Activated CD4-positive, alpha-beta memory T cell treated with anti-CD3 and anti-CD28 coated beads, Interleukin-2, amount 10 ng/mL, durations not matched to agents 7 days and 5 days (primary cell): ENCODE results near the gene XPO4. TPM values are rescaled to one million over a fixed set of nuclear protein-coding genes. Genes with fewer than 3 reads are reported as not detected.
"Not testable (repeated sequence)": the region's sequence is repeated elsewhere in the genome, so short reads cannot be mapped to it uniquely, and the experiment has no call there.

Source experiments
- CTCF ChIA-PET: fragments of 350-600 bp; sonication (Branson Sonifier 250); formaldehyde crosslinking; loops from one replicate; lab custom pipeline; 2021; ENCODE audit warnings: antibody characterized with exemption, inconsistent platforms; lab: Charles Lee
- POLR2A ChIA-PET: fragments of 350-600 bp; sonication (Branson Sonifier 250); formaldehyde crosslinking; loops from one replicate; lab custom pipeline; 2021; ENCODE audit warnings: antibody characterized with exemption; lab: Charles Lee
- DNase-seq: peaks from one replicate; pipeline ENCODE4 v3.0.0-alpha.2; 2020
- H3K27ac Mint-ChIP-seq: one replicate; pipeline ENCODE4 v1.8.0; 2021; ENCODE audit warnings: mild to moderate bottlenecking, mixed read lengths
- H3K27me3 Mint-ChIP-seq: one replicate; pipeline ENCODE4 v1.8.0; 2021; ENCODE audit warnings: mixed read lengths
- H3K36me3 Mint-ChIP-seq: one replicate; pipeline ENCODE4 v1.8.0; 2021; ENCODE audit warnings: low read depth, mixed read lengths
- H3K4me1 Mint-ChIP-seq: one replicate; pipeline ENCODE4 v1.8.0; 2021; ENCODE audit warnings: mixed read lengths
- H3K4me3 Mint-ChIP-seq: one replicate; pipeline ENCODE4 v1.8.0; 2021; ENCODE audit warnings: mild to moderate bottlenecking, mixed read lengths
- H3K9me3 Mint-ChIP-seq: one replicate; pipeline ENCODE4 v1.8.0; 2021; ENCODE audit warnings: mixed read lengths
- total RNA-seq, 2 experiments: library from RNA; stranded (reverse); gene quantifications; one replicate each; pipeline ENCODE4 v1.2.3, GENCODE V29; 2021

The XPO4 gene
- total RNA-seq, 2 experiments from 2014 or later: 16.4 to 16.8 TPM

DNA sequence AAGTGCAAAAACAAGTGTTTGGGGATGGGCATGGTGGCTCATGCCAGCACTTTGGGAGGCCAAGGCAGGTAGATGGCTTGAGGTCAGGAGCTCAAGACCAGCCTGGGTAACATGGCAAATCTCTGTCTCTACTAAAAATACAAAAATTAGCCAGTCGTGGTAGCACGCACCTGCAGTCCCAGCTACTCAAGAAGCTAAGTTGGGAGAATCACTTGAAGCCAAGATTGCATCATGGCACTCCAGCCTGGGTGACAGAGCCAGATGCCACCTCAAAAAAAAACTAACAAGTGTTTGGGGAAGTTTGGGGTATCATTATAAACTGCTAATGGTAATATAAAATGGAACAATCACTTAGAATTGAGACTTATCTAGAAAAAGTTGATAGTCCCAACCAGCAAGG, 24.6 kb downstream of the XPO4 start:
- no peak for DNase-seq
- Mint-ChIP-seq H3K4me1 (peaks cover 10% of the 10 kb centered on the region), H3K9me3 (peaks cover 4% of the 10 kb centered on the region), H3K27me3 (no peaks in the 10 kb centered on the region), H3K36me3 (peaks cover 20% of the 10 kb centered on the region), H3K27ac (no peak overlapping the region), H3K4me3 (no peak overlapping the region)
- POLR2A ChIA-PET: no interaction called here
- CTCF ChIA-PET: no interaction called here

DNA sequence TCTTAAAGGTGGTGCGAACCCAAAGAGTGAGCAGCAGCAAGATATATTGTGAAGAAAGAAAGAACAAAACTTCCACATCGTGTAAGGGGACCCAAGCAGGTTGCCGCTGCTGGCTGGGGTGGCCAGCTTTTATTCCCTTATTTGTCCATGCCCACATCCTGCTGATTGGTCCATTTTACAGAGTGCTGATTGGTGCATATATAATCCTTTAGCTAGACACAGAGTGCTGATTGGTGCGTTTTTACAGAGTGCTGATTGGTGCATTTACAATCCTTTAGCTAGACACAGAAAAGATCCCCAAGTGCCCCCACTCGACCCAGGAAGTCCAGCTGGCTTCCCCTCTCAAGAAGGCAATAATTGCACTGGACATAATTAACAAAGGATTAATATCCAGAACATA, 25.7 kb downstream of the XPO4 start:
- POLR2A ChIA-PET, H3K27me3 Mint-ChIP-seq, H3K27ac Mint-ChIP-seq, DNase-seq, CTCF ChIA-PET, H3K9me3 Mint-ChIP-seq, H3K4me3 Mint-ChIP-seq, H3K4me1 Mint-ChIP-seq: not testable (repeated sequence)
- H3K36me3 Mint-ChIP-seq: peaks cover 20% of the 10 kb centered on the region

DNA sequence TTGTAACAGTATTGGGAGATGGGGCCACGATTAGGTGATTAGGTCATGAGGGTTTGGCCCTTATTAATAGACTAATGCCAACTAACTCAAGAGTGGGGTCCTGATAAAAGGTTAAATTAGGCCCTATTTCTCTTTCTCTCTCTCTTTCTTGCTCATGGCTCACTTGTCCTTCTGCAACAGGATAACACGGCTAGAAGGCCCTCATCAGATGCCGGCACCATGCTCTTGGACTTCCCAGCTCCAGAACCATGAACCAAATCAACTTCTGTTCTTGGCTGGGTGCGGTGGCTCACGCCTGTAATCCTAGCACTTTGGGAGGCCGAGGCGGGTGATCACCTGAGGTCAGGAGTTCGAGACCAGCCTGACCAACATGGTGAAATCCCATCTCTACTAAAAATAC, 28.1 kb downstream of the XPO4 start:
- not testable (repeated sequence) for H3K4me1 Mint-ChIP-seq, H3K9me3 Mint-ChIP-seq, H3K27me3 Mint-ChIP-seq, DNase-seq, H3K4me3 Mint-ChIP-seq, H3K27ac Mint-ChIP-seq
- peaks cover 13% of the 10 kb centered on the region for H3K36me3 Mint-ChIP-seq
- CTCF ChIA-PET: interaction anchor here (0.9 kb wide), 1 partner anchor 17 kb away, joined by 3 read pairs; no protein-coding TSS in a partner anchor
- POLR2A ChIA-PET: interaction anchor here (1.0 kb wide), 2 partner anchors 20 to 28 kb away, joined by 3 read pairs; partner anchors contain the start of gene XPO4

DNA sequence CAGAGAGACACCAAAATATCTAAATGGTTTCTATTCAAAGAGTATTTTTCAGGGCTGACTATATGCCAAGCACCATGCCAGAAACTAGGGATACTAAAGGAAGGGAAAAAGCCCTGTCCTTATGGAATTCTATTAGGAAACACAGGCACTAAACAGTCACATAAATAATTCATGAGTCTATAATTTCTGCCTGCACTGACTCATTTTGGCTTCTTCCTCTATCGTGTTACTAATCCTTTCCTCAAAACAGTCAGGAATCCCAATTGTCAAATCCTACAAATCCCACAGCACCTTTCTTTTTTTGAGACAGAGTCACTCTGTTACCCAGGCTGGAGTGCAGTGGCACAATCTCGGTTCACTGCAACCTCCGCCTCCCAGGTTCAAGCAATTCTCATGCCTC, 29.2 kb downstream of the XPO4 start:
- H3K27me3 Mint-ChIP-seq: no peaks in the 10 kb centered on the region
- H3K4me3 Mint-ChIP-seq: no peak overlapping the region
- peaks cover 8% of the 10 kb centered on the region for H3K36me3 Mint-ChIP-seq
- ChIA-PET POLR2A (no interaction called here), CTCF (no interaction called here)
- H3K9me3 Mint-ChIP-seq: peaks cover 4% of the 10 kb centered on the region
- H3K27ac Mint-ChIP-seq: no peak overlapping the region
- peaks cover 10% of the 10 kb centered on the region for H3K4me1 Mint-ChIP-seq
- DNase-seq: no peak

DNA sequence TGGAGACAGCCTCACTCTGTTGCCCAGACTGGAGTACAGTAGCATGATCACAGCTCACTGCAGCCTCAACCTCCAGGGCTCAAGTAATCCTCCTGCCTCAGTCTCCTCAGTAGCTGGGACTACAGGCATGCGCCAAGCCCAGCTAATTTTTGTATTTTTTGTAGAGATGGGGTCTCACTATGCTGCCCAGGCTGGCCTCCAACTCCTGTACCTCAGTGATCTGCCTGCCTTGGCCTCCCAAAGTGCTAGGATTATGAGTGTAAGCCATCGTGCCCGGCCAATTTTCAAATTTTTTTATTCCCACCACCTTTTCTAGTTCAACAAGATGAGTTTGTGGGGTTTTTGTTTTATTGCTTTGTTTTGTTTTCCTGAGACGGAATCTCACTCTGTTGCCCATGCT, 31.7 kb downstream of the XPO4 start:
- Mint-ChIP-seq H3K4me3 (no peak overlapping the region), H3K9me3 (no peaks in the 10 kb centered on the region), H3K4me1 (peaks cover 2% of the 10 kb centered on the region), H3K36me3 (peaks cover 2% of the 10 kb centered on the region), H3K27ac (no peak overlapping the region), H3K27me3 (no peaks in the 10 kb centered on the region)
- ChIA-PET CTCF (no interaction called here), POLR2A (no interaction called here)
- no peak for DNase-seq

DNA sequence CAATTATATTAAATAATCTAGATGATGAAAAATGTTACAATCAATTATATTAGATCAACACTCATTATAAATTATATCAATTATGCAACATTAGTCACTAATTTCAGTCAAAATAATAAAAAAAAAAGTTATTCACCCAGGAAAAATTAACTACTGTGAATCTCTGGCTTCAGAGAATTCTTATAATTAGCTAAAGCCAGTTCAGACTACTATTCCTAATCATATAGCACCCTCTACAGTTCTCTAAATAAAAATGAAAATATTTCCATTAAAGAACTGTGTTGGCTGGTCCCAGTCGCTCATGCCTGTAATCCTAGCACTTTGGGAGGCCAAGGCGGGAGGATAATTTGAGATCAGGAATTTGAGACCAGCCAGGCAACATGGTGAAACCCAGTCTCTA, 33.0 kb downstream of the XPO4 start:
- Mint-ChIP-seq H3K27ac (no peak overlapping the region), H3K27me3 (no peaks in the 10 kb centered on the region), H3K36me3 (peaks cover 2% of the 10 kb centered on the region), H3K9me3 (no peaks in the 10 kb centered on the region), H3K4me3 (no peak overlapping the region), H3K4me1 (peaks cover 2% of the 10 kb centered on the region)
- CTCF ChIA-PET: interaction anchor here (0.9 to 1.2 kb wide), 2 partner anchors 147 to 158 kb away, joined by 3 to 5 read pairs; no protein-coding TSS in a partner anchor
- DNase-seq: no peak
- POLR2A ChIA-PET: no interaction called here

DNA sequence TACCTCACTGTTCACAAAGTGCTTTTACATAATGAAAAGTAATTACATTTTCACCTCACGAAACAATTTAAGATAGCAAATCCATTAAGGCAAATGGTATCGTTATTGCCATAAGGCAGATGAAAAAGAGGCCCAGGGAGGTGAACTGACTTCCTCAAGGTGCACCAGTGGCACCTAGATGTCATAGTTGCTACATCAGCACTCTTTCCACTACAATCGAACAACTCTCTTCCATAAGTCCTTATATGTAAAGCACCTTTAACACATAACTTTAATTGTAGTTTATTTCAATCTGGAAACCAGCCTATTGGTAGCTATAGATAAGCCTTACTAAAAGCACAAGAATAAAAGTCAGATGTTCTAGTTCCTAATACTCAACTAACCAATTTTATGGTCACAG, 35.1 kb downstream of the XPO4 start:
- Mint-ChIP-seq H3K4me3 (no peak overlapping the region), H3K9me3 (no peaks in the 10 kb centered on the region), H3K36me3 (peaks cover 6% of the 10 kb centered on the region), H3K4me1 (peaks cover 5% of the 10 kb centered on the region), H3K27ac (no peak overlapping the region), H3K27me3 (no peaks in the 10 kb centered on the region)
- ChIA-PET CTCF (interaction anchor here (0.6 kb wide), 1 partner anchor 1906 kb away, joined by 4 read pairs; no protein-coding TSS in a partner anchor), POLR2A (interaction anchor here (1.4 to 1.7 kb wide), 2 partner anchors 35 to 310 kb away, joined by 3 read pairs; partner anchors contain the start of genes MRPL57 and XPO4)
- no peak for DNase-seq

DNA sequence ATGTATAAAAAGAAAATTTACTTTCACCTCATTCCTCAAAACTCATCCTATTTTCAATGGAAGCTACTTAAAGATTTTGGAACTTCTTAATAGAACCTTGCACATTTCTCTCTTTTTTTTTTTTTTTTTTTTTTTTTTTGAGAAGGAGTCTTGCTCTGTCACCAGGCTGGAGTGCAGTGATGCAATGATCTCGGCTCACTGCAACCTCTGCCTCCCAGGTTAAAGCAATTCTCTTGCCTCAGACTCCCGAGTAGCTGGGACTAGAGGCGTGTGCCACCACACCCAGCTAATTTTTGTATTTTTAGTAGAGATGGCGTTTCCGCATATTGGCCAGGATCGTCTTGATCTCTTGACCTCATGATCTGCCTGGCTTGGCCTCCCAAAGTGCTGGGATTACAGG, 40.9 kb downstream of the XPO4 start:
- H3K4me3 Mint-ChIP-seq, H3K4me1 Mint-ChIP-seq, H3K27me3 Mint-ChIP-seq, H3K27ac Mint-ChIP-seq, H3K9me3 Mint-ChIP-seq, DNase-seq: not testable (repeated sequence)
- ChIA-PET CTCF (interaction anchor here (1.1 to 1.8 kb wide), 2 partner anchors 9 to 33 kb away, joined by 6 to 8 read pairs; no protein-coding TSS in a partner anchor), POLR2A (interaction anchor here (2.3 kb wide), 1 partner anchor 41 kb away, joined by 8 read pairs; the partner anchor contains the start of gene XPO4)
- peaks cover 17% of the 10 kb centered on the region for H3K36me3 Mint-ChIP-seq

DNA sequence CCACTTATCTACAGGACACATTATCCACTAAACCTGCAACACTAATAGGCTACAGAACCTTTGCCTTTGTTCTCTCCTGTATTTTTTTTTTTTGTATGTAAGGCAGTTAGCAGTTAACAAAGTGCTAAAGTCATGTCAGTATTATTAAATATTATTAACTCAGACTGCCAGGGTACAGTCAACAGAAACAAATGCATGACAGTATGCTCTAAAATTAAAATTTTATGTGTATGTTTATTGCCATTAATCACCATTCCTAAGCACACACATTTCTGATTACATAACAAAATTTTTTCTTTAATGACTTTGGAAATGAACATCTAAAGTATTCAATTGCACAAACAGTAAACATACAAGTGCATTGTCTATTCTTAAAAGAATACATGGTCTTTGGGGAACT, 41.7 kb downstream of the XPO4 start:
- H3K27ac Mint-ChIP-seq: peak overlapping the region; percentile 7
- ChIA-PET POLR2A (no interaction called here), CTCF (no interaction called here)
- DNase-seq: no peak
- H3K9me3 Mint-ChIP-seq: no peaks in the 10 kb centered on the region
- peaks cover 14% of the 10 kb centered on the region for H3K36me3 Mint-ChIP-seq
- no peak overlapping the region for H3K4me3 Mint-ChIP-seq
- H3K4me1 Mint-ChIP-seq: peaks cover 2% of the 10 kb centered on the region
- no peaks in the 10 kb centered on the region for H3K27me3 Mint-ChIP-seq

DNA sequence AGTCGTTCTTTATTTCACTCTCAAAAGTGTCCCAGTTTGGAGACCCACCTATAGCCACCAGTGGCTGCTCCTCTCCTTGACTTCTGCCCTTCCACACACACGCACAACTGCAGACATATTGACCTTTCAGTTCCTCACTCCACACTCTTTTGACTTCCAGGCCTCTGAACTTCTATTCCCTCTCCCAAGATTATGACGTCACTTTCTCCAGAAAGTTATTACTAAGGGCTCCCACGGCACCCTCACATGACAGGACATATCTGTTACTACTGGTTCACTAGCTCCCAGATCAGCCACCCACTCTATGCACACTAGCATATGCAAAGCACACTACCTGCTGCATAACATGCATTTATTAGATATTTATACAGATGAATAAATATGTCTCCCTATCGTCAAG, 45.9 kb downstream of the XPO4 start:
- ChIA-PET POLR2A (no interaction called here), CTCF (interaction anchor here (1.3 kb wide), 1 partner anchor 9 kb away, joined by 3 read pairs; no protein-coding TSS in a partner anchor)
- H3K4me3 Mint-ChIP-seq: no peak overlapping the region
- no peaks in the 10 kb centered on the region for H3K27me3 Mint-ChIP-seq
- no peaks in the 10 kb centered on the region for H3K9me3 Mint-ChIP-seq
- no peak for DNase-seq
- no peak overlapping the region for H3K27ac Mint-ChIP-seq
- H3K36me3 Mint-ChIP-seq: peaks cover 11% of the 10 kb centered on the region
- no peaks in the 10 kb centered on the region for H3K4me1 Mint-ChIP-seq

DNA sequence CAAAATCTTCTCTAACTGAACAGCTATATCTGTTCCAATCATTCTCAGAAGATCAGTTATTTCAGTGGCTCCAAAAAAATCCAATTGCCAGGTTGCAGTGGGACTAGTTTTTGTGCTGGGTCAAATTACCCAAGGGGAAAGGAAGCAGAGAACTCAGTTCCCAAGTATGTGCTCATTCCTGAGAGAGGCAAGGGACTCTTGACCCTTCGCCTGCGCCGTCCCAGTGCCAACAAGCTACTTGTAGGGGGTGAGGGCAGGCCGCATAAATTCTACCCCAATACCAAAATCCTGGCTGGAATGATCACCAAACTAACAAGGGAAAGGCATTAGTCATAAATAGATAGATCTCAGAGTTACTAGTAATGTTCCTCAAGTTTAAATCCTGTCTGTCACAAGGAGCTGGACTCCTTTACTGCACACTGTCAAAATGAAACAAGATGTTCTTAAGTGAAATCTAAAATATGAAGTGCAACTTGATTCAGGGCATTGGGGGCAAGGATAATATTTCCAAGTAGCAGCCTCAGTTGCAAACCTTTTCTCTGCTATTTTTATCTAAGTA, 50.6 kb downstream of the XPO4 start:
- no peaks in the 10 kb centered on the region for H3K27me3 Mint-ChIP-seq
- H3K36me3 Mint-ChIP-seq: peaks cover 10% of the 10 kb centered on the region
- no peaks in the 10 kb centered on the region for H3K4me1 Mint-ChIP-seq
- DNase-seq: no peak
- no peak overlapping the region for H3K27ac Mint-ChIP-seq
- POLR2A ChIA-PET: interaction anchor here (1.2 kb wide), 1 partner anchor 79 kb away, joined by 3 read pairs; the partner anchor contains the start of gene EEF1AKMT1
- CTCF ChIA-PET: interaction anchor here (1.1 kb wide), 1 partner anchor 33 kb away, joined by 3 read pairs; no protein-coding TSS in a partner anchor
- no peaks in the 10 kb centered on the region for H3K9me3 Mint-ChIP-seq
- H3K4me3 Mint-ChIP-seq: no peak overlapping the region

DNA sequence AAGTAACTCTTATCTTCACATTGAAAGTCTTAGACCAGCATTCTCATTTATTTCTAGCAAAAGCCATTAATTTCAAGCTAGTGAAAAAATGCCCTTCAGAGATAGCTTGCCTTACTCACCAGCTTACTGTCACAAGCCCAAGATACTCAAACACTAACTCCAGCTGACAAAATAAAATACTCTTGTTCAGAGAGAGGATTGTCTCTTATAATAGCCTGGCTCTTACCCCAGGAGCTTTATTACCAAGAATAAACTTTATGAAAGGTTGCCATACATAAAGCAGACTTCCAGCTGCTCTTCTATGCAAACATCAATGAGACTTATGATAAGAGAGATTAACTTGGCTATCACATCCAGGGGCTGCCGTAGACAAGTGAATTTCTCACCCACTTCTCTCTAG, 53.6 kb downstream of the XPO4 start:
- no peaks in the 10 kb centered on the region for H3K27me3 Mint-ChIP-seq
- H3K4me1 Mint-ChIP-seq: no peaks in the 10 kb centered on the region
- H3K36me3 Mint-ChIP-seq: peaks cover 6% of the 10 kb centered on the region
- ChIA-PET CTCF (interaction anchor here (1.1 to 1.6 kb wide), 2 partner anchors 21 to 353 kb away, joined by 3 to 5 read pairs; no protein-coding TSS in a partner anchor), POLR2A (no interaction called here)
- no peak for DNase-seq
- H3K9me3 Mint-ChIP-seq: no peaks in the 10 kb centered on the region
- H3K27ac Mint-ChIP-seq: no peak overlapping the region
- H3K4me3 Mint-ChIP-seq: no peak overlapping the region

DNA sequence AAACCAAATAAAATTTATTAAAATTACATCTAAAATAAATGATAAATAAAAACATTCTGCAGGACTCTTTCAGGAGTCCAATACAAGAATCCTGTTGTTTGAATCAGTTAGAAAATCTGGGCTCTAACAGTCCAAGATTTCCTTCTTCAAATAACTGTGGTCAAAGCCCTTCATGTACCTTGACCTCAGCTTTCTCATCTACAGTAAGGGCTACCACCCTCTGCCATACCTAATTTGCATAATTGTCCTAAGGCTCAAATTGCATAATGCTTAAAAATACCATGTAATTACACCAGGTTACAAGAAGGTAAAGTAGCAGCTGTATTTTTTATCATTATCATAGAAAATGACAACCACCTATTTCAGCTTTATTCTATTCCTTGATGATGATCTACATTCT, 54.3 kb downstream of the XPO4 start:
- CTCF ChIA-PET: interaction anchor here (0.5 to 2.6 kb wide), 3 partner anchors 20 to 352 kb away, joined by 3 to 11 read pairs (median 3); no protein-coding TSS in a partner anchor
- H3K4me3 Mint-ChIP-seq: no peak overlapping the region
- no peak overlapping the region for H3K27ac Mint-ChIP-seq
- H3K36me3 Mint-ChIP-seq: peaks cover 6% of the 10 kb centered on the region
- no peak for DNase-seq
- POLR2A ChIA-PET: no interaction called here
- H3K27me3 Mint-ChIP-seq: no peaks in the 10 kb centered on the region
- H3K9me3 Mint-ChIP-seq: no peaks in the 10 kb centered on the region
- H3K4me1 Mint-ChIP-seq: no peaks in the 10 kb centered on the region
